K562 (cell line): ENCODE data around the gene CYP4F12. TPM values are rescaled to one million over a fixed set of nuclear protein-coding genes. Genes with fewer than 3 reads are reported as not detected.
"Not testable (repeated sequence)": the region's sequence is repeated elsewhere in the genome, so short reads cannot be mapped to it uniquely, and the experiment has no call there.

ENCODE experiments used
- ATAC-seq: fragments of 200-7000 bp; cut with Tn5 transposase; 3 replicates; pipeline ENCODE4 v1.9.1; 2020; ENCODE audit warnings: moderate library complexity
- BruUV-seq: library from RNA; stranded (reverse); fragments of 400-500 nt; replicated peaks from 2 replicates; lab custom pipeline; 2021; lab: Mats Ljungman, UMichigan
- CTCF ChIA-PET: fragments of 300-600 bp; formaldehyde crosslinking; extraction: SDS; loops from one replicate; lab custom pipeline; 2021; ENCODE audit warnings: low intra/inter-chr PET ratio; lab: Yijun Ruan, JAX
- POLR2A ChIA-PET: fragments of 300-600, 350-650 bp; sonication (Branson Sonifier 250); formaldehyde crosslinking; extraction: SDS; loops from one replicate; lab custom pipeline; 2021; ENCODE audit warnings: antibody characterized with exemption, inconsistent platforms; lab: Yijun Ruan, JAX
- DNase-seq, 4 experiments: peaks; one replicate each; pipeline versions ENCODE4 v3.0.0 to v3.0.0-alpha.2; 2011 to 2018; ENCODE audit warnings: low spot score in 3 of 4, mixed read lengths in 3 of 4; ENCODE audit errors: extremely low read depth in 1 of 4
- FAIRE-seq: peaks from 2 replicates; lab custom pipeline; 2011; peaks lifted over from hg19 to GRCh38; lab: Jason Lieb, UNC
- H2AFZ ChIP-seq: 2 replicates; pipeline ENCODE4 v1.6.0; 2011; ENCODE audit warnings: low read depth, low read length, control low read depth, inconsistent platforms
- H3K27ac ChIP-seq: fragments of 200-600 bp; 3 replicates; pipeline ENCODE4 v1.8.0; 2011; ENCODE audit warnings: low read depth, mild to moderate bottlenecking, control low read depth, inconsistent platforms, low read length, moderate library complexity, mixed read lengths; ENCODE audit errors: extremely low read depth
- H3K27me3 ChIP-seq, 2 experiments: fragments of 300-600 bp in 1 of 2; 2 replicates in 1 of 2; 3 replicates in 1 of 2; pipeline versions ENCODE4 v1.6.0 to v1.8.0; 2011; ENCODE audit warnings: inconsistent platforms in 2 of 2, low read length in 2 of 2, mild to moderate bottlenecking in 1 of 2, mixed read lengths in 1 of 2, moderate library complexity in 1 of 2; ENCODE audit not compliant: control insufficient read depth in 2 of 2, insufficient read depth in 2 of 2
- H3K36me3 ChIP-seq: fragments of 300-600 bp; 3 replicates; pipeline ENCODE4 v1.8.0; 2011; ENCODE audit warnings: mild to moderate bottlenecking, low read length, inconsistent platforms; ENCODE audit not compliant: control insufficient read depth, insufficient read depth
- H3K4me1 ChIP-seq, 2 experiments: fragments of 200-600 bp in 1 of 2; replicated peaks in 1 of 2; 2 replicates in 1 of 2; 3 replicates in 1 of 2; pipeline versions ENCODE4 v1.5.1 to v1.8.0; 2011; ENCODE audit warnings: inconsistent platforms in 2 of 2, low read length in 2 of 2, mild to moderate bottlenecking in 1 of 2, mixed read lengths in 1 of 2, moderate library complexity in 1 of 2; ENCODE audit not compliant: control insufficient read depth in 2 of 2, insufficient read depth in 2 of 2
- H3K4me2 ChIP-seq: 2 replicates; pipeline ENCODE4 v1.6.1; 2011; ENCODE audit warnings: low read length, control low read depth, inconsistent platforms, mixed read lengths; ENCODE audit not compliant: insufficient read depth
- H3K4me3 ChIP-seq: fragments of 200-600 bp; sonication (generic), shearing (Covaris generic); 2 replicates; pipeline ENCODE4 v1.5.1; 2016; ENCODE audit warnings: control low read depth, inconsistent platforms
- H3K79me2 ChIP-seq: fragments of 200-600 bp; 3 replicates; pipeline ENCODE4 v1.8.0; 2011; ENCODE audit warnings: low read length, inconsistent platforms; ENCODE audit not compliant: control insufficient read depth, insufficient read depth
- H3K9ac ChIP-seq, 2 experiments: 2 replicates each; pipeline versions ENCODE4 v1.6.0 to v1.6.1; 2011; ENCODE audit warnings: low read depth in 2 of 2, low read length in 2 of 2, control low read depth in 1 of 2, inconsistent platforms in 1 of 2, mild to moderate bottlenecking in 1 of 2, mixed read lengths in 1 of 2; ENCODE audit not compliant: insufficient read depth in 1 of 2
- H3K9me1 ChIP-seq: one replicate; pipeline ENCODE4 v1.6.0; 2011; ENCODE audit warnings: inconsistent platforms, mild to moderate bottlenecking, low read length, moderate library complexity; ENCODE audit not compliant: control insufficient read depth, insufficient read depth
- H3K9me3 ChIP-seq: replicated peaks from 2 replicates; pipeline ENCODE4 v1.5.1; 2011; ENCODE audit warnings: low read depth, low read length, inconsistent platforms; ENCODE audit not compliant: control insufficient read depth, insufficient read depth
- H4K20me1 ChIP-seq: replicated peaks from 2 replicates; pipeline ENCODE4 v1.6.1; 2011; ENCODE audit warnings: low read length, inconsistent platforms, mixed read lengths; ENCODE audit not compliant: control insufficient read depth, insufficient read depth
- FOXP1 ChIP-seq: sonication (generic); formaldehyde crosslinking; IDR thresholded peaks from 2 replicates; pipeline ENCODE4 v1.8.0; 2022; ENCODE audit warnings: mild to moderate bottlenecking, missing genetic modification reagents
- HOMEZ ChIP-seq: fragments of 250-450 bp; sonication (Bioruptor Pico); IDR thresholded peaks from 2 replicates; pipeline ENCODE4 v1.4.0; 2020; ENCODE audit warnings: mild to moderate bottlenecking, moderate library complexity
- RAD21 ChIP-seq, 2 experiments: fragments of 250-450 bp in 1 of 2; fragments of 450-650 bp in 1 of 2; sonication (Bioruptor Pico) in 1 of 2; formaldehyde crosslinking in 1 of 2; IDR thresholded peaks in 1 of 2; conservative IDR thresholded peaks in 1 of 2; 2 replicates each; pipeline versions ENCODE4 v1.4.0 to v1.8.0; 2020 to 2022; ENCODE audit warnings: mild to moderate bottlenecking in 2 of 2, moderate library complexity in 1 of 2
- ZNF717 ChIP-seq: fragments of 250-450 bp; sonication (Bioruptor Pico); IDR thresholded peaks from 2 replicates; pipeline ENCODE4 v1.5.0; 2021
- WGBS: fragments of 100-300 bp; shearing (Covaris generic); methylation state at CpG from one replicate; pipeline ENCODE4 v1.1.6; 2016; ENCODE audit warnings: low coverage, mixed read lengths; ENCODE audit not compliant: insufficient coverage; ENCODE audit errors: missing lambda C conversion rate; 5-methylcytosine and 5-hydroxymethylcytosine counted together
- in situ Hi-C: fragments of 300-500 bp; cut with MboI; formaldehyde crosslinking; loops from 4 replicates; pipeline ENCODE4 v1.15.0; 2018; ENCODE audit warnings: inconsistent platforms, mixed read lengths
- intact Hi-C: fragments of 100-400 bp; cut with micrococcal nuclease; formaldehyde crosslinking; loops from 2 replicates; pipeline ENCODE4 v1.14.2; 2022
- polyA plus RNA-seq, 8 experiments: library from polyadenylated mRNA; depleted of rRNA in 4 of 8; stranded (reverse) in 5 of 8; unstranded in 3 of 8; fragments of >200 nt; fragmentation: Nextera tagmentation in 2 of 8; fragmentation: Illumina TruSeq in 1 of 8; extraction: Ambion mirVana in 2 of 8; extraction: Trizol in 1 of 8; gene quantifications; 2 replicates each; pipeline versions ENCODE4 v1.2.1 to v1.2.3, GENCODE V29; 2011 to 2014; ENCODE audit warnings: inconsistent platforms in 1 of 8, missing spikeins in 1 of 8
- total RNA-seq, 7 experiments: library from RNA; depleted of rRNA in 6 of 7; stranded (reverse); fragments of >200 nt in 6 of 7; fragmentation: Illumina TruSeq in 2 of 7; extraction: Trizol in 2 of 7; gene quantifications; 2 replicates each; pipeline versions ENCODE4 v1.2.1 to v1.2.3, GENCODE V29; 2011 to 2021; ENCODE audit warnings: low replicate concordance in 1 of 7

Gene CYP4F12
- total and polyA plus RNA-seq, 9 of the 15 experiments (the other 6 are each of a cell fraction or from before 2014, with no cell fraction given) = not detected

- ATAC-seq = no peak
- Histone ChIP-seq H3K4me1 (no peaks in the 10 kb centered on the region), H3K9ac (no peak overlapping the region), H3K27me3 (no peaks in the 10 kb centered on the region; a peak in 1 of 5 replicates), H3K4me2 (no peak overlapping the region), H3K79me2 (no peaks in the 10 kb centered on the region), H3K9me3 (no peaks in the 10 kb centered on the region), H3K4me3 (no peak overlapping the region), H2AFZ (no peak overlapping the region), H4K20me1 (no peaks in the 10 kb centered on the region), H3K9me1 (no peaks in the 10 kb centered on the region), H3K27ac (no peak overlapping the region), H3K36me3 (no peaks in the 10 kb centered on the region)
- DNase-seq = no peak
- BruUV-seq = no TSS peak
- FAIRE-seq = no peak
- in situ Hi-C loops (loop anchor here (5.0 kb wide), 1 partner anchor 98 kb away; no protein-coding TSS in a partner anchor), intact Hi-C loops (no loop called here)
- ChIA-PET POLR2A (interaction anchor here (1.4 kb wide), 1 partner anchor 38 kb away, joined by 4 read pairs; the partner anchor contains the start of gene CYP4F3), CTCF (no interaction called here)
- TF ChIP-seq FOXP1 (no peak), RAD21 (CRISPR knock-in tag; conservative IDR thresholded peaks at IDR 0.05 in 1 of 2, IDR thresholded peaks at IDR 0.05 in 1 of 2) (no peak), HOMEZ (no peak), ZNF717 (CRISPR knock-in tag) (no peak)
- WGBS = 4% methylated on average over 4 of the region's 4 CpGs
Measured at GRCh38 chr19:15679089-15679488, 6.2 kb downstream of the CYP4F12 start.

- CTCF ChIA-PET, H4K20me1 ChIP-seq, DNase-seq, POLR2A ChIA-PET, H3K4me3 ChIP-seq, H3K9me3 ChIP-seq, H3K27me3 ChIP-seq, H3K9me1 ChIP-seq, H3K4me2 ChIP-seq, BruUV-seq, H3K79me2 ChIP-seq, FAIRE-seq, H3K4me1 ChIP-seq, H3K36me3 ChIP-seq, H2AFZ ChIP-seq, ATAC-seq, H3K27ac ChIP-seq, intact Hi-C loops, H3K9ac ChIP-seq: not testable (repeated sequence)
- WGBS = 0% methylated on average over 4 of the region's 4 CpGs
- in situ Hi-C loops = loop anchor here (5.0 to 10.0 kb wide), 2 partner anchors 97 to 705 kb away; partner anchors contain the start of gene SLC1A6
Measured at GRCh38 chr19:15679865-15680264, 7.0 kb downstream of the CYP4F12 start.
